T-helper 2 cell treated with Interferon-gamma antibody and Interleukin-4, amounts not matched to agents 5 μg/mL and 100 μg/mL, for 36 hours (primary cell): Measurements from ENCODE around the gene CFAP46.
A peak's percentile ranks its signal among the peaks of the same experiment; 100 is the strongest.

ENCODE experiments used
- DNase-seq: peaks from one replicate; pipeline ENCODE4 v3.0.0; 2021; ENCODE audit warnings: low spot score
- H3K27ac Mint-ChIP-seq: one replicate; pipeline ENCODE4 v1.8.0; 2021; ENCODE audit warnings: mild to moderate bottlenecking, mixed read lengths
- H3K27me3 Mint-ChIP-seq: one replicate; pipeline ENCODE4 v1.8.0; 2021; ENCODE audit warnings: low read depth, mixed read lengths
- H3K36me3 Mint-ChIP-seq: one replicate; pipeline ENCODE4 v1.8.0; 2021; ENCODE audit warnings: low read depth, mixed read lengths
- H3K4me1 Mint-ChIP-seq: one replicate; pipeline ENCODE4 v1.8.0; 2021; ENCODE audit warnings: low read depth, mixed read lengths
- H3K4me3 Mint-ChIP-seq: one replicate; pipeline ENCODE4 v1.8.0; 2022; ENCODE audit warnings: mild to moderate bottlenecking, moderate library complexity, mixed read lengths
- H3K9me3 Mint-ChIP-seq: one replicate; pipeline ENCODE4 v1.8.0; 2021; ENCODE audit warnings: mixed read lengths

The CFAP46 gene

DNA sequence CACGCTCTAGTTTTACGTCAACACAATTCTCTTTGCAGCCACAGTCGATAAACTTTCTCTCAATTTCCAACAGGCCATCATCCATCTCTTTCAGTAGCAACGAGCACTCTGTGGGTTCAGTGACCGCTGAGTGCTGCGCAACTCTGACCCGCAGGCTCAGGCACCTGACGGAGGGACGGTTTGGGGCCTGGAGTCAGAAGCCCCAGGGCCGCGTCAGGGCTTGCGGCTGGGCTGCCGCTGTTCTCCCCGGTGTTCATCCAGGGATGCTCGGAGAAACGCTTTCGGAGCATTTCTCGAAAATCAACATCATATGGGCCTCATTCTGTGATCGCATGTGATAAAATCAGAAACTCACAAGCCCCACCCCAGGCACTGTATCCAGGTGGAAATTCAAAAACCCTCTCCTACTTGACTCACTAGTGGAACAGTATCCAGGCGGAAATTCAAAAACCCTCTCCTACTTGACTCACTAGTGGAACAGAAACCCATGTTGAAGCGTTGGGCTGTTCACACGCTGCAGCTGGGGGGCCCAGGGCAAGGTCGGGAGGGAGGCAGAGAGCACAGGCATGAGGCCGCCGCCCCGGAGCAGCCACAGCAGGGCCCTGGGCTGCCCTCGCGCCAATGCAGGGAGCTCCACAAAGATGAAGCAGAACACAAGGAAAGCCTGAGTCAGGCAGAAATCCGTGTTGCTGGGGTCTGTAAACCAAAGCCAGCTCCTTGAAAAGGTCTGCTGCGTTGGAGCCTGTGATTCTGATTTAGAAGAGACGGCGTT lies 83.1 kb downstream of the CFAP46 start:
- DNase-seq = no peak
- Mint-ChIP-seq H3K27me3 (no peaks in the 10 kb centered on the region), H3K4me3 (no peak overlapping the region), H3K9me3 (no peaks in the 10 kb centered on the region), H3K36me3 (no peaks in the 10 kb centered on the region), H3K27ac (no peak overlapping the region), H3K4me1 (no peaks in the 10 kb centered on the region)

DNA sequence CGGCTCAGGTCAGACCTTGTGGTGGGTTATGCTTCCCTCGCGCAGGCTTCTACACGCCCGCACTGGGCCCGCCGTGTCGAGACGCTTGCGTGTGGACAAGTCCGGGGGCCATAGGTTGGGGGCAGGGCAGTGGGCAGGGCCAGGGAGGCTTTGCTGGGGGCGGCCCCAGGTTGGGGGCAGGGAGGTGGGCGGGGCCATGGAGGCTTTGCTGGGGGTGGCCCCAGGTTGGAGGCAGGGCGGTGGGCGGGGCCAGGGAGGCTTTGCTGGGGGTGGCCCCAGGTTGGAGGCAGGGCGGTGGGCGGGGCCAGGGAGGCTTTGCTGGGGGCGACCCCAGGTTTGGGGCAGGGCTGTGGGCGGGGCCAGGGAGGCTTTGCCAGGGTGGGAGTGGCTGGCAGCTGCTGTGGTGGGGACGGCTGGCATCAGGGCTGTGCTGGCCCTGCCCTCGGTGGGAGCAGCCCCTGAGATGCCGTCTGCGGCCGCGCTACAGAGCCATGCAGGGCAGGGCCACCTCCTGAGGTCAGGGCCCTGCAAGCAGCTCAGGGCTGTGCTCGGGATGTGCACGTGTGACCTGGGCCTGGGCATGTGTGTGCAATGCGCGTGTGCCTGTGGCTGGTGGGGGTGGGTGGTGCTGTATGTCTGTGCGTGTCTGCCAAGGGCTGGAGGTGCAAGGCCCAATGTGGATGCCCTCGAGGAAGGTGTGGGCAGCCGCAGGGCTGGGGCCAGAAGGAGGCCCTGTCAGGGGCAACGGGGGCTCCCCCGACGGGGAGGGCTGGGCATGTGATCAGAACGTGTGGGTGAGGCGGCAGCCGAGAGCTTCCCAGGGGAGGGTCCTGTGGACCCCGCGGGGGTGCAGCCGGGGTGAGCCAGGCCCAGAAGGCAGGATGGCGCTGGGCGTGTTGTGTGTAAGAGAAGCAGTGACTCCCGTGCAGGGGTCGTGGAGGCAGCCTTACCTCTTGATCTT lies 84.0 kb downstream of the CFAP46 start:
- H3K9me3 Mint-ChIP-seq = no peaks in the 10 kb centered on the region
- H3K4me1 Mint-ChIP-seq = no peaks in the 10 kb centered on the region
- no peak for DNase-seq
- no peak overlapping the region for H3K27ac Mint-ChIP-seq
- no peak overlapping the region for H3K4me3 Mint-ChIP-seq
- no peaks in the 10 kb centered on the region for H3K27me3 Mint-ChIP-seq
- H3K36me3 Mint-ChIP-seq = no peaks in the 10 kb centered on the region

DNA sequence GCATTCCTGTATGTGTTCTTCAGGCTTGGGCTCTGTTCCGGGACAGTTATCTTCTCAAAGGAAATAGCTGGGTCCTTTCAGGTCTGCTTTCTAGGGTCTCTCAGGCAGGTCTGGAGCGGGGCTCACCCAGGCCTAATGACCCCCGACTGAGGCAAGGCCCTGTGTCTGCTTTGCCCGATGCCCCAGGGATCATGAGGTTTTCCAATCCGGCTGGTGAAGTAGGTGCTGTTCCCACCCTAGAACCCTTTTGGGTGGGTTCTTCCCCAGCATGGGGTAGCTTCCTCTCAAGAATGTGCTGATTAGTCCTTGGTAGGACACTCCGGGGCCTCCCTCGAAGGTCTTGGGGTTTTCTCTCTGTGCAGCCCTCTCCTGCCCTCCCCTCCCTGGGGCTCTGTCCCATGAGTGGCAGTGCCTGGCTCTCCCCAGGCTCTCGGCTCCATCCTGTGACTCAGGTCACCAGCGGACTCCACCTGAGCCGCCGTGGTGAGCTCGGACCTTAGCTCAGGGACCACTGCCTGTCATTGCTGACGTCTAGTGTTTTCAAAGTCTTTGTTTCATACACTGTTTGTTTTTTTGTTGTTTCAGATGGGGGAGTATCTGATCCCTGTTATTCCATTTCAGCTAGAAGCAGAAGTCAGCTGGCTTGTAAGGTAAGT lies 85.4 kb downstream of the CFAP46 start:
- DNase-seq = no peak
- no peaks in the 10 kb centered on the region for H3K27me3 Mint-ChIP-seq
- H3K9me3 Mint-ChIP-seq = no peaks in the 10 kb centered on the region
- H3K36me3 Mint-ChIP-seq = no peaks in the 10 kb centered on the region
- H3K4me1 Mint-ChIP-seq = no peaks in the 10 kb centered on the region
- no peak overlapping the region for H3K4me3 Mint-ChIP-seq
- no peak overlapping the region for H3K27ac Mint-ChIP-seq

DNA sequence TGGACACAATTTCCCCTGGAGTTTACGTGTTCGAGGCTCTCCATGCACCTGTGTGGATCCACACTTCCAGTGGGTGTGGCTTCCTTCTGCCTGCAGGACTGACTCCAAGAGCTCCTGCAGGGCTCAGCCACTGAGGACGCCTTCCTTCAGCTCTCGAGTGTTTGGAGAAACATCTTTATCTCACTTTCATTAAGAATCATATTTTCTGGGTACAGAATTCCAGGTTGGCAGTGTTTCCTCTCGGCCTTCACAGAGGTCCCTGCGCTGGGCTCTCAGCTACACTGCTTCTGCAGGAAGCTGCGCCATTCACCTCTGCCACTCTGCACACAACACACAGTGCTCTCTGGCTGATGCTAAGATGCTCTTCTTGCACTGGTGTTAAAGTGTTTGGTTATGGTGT lies 86.5 kb downstream of the CFAP46 start:
- no peaks in the 10 kb centered on the region for H3K27me3 Mint-ChIP-seq
- no peaks in the 10 kb centered on the region for H3K9me3 Mint-ChIP-seq
- no peaks in the 10 kb centered on the region for H3K36me3 Mint-ChIP-seq
- no peak for DNase-seq
- no peaks in the 10 kb centered on the region for H3K4me1 Mint-ChIP-seq
- no peak overlapping the region for H3K27ac Mint-ChIP-seq
- no peak overlapping the region for H3K4me3 Mint-ChIP-seq

DNA sequence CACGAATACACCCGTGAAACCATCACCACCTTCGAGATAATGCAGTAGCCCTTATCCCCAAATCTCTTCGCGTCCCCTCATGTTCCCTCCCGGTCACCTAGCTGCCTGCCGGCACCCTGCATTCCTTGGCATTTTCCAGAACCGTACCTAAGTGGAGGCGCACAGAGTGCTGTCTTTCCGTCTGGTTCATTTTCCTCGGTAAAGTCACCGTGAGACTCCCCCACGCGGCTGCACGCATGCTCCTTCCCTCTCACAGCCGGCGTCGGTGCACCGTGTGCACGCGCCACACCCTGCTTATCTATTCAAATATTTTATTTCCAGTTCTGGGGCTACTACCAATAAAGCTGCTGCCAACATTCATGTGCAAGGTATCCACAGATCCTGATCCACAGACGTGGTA lies 90.9 kb downstream of the CFAP46 start:
- DNase-seq = no peak
- no peaks in the 10 kb centered on the region for H3K9me3 Mint-ChIP-seq
- no peaks in the 10 kb centered on the region for H3K36me3 Mint-ChIP-seq
- peaks cover 3% of the 10 kb centered on the region for H3K4me1 Mint-ChIP-seq
- H3K27me3 Mint-ChIP-seq = peaks cover 10% of the 10 kb centered on the region
- no peak overlapping the region for H3K4me3 Mint-ChIP-seq
- H3K27ac Mint-ChIP-seq = no peak overlapping the region

DNA sequence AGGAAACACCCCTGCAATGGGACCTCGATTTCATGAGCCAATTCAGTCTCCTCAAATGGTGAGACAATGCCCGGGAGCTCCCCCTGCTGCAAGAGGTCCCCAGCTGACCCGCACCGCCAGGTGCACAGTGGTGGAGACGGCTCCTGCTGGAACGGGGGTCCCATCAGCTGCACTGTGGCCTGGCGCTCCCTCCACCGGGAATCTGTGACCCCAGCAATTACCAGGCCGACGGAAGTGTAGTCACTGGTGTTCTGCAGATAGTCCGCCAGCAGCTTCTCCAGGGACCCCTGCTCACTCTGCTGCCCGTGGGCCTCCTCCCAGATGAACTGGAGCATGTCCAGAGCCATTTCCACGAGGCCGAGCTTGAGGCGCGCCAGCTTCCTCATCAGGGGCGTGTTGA lies 91.5 kb downstream of the CFAP46 start:
- Mint-ChIP-seq H3K4me1 (peaks cover 3% of the 10 kb centered on the region), H3K9me3 (no peaks in the 10 kb centered on the region), H3K36me3 (no peaks in the 10 kb centered on the region), H3K27me3 (peaks cover 10% of the 10 kb centered on the region), H3K27ac (no peak overlapping the region), H3K4me3 (no peak overlapping the region)
- no peak for DNase-seq

DNA sequence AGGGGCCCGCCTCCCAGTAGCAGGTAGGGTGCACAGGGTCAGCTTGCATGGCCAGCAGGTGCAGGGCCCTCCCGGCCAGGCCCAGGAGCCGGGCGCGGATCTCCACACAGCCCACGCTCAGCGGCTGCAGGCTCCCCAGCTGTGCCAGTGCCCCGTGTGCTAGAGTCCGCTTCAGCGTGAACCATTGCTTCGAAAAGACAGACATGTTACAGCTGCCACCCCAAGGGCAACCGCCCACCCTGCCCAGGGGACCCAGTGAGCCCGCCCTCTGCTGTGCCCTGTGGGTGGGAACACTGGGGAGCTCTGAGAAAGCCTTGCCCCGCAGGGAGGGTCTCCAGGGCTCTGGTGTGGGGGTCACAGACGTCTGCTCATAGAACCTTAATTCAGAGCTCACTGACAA lies 92.1 kb downstream of the CFAP46 start:
- Mint-ChIP-seq H3K27me3 (peaks cover 10% of the 10 kb centered on the region), H3K27ac (no peak overlapping the region), H3K36me3 (no peaks in the 10 kb centered on the region), H3K4me3 (no peak overlapping the region), H3K4me1 (peaks cover 3% of the 10 kb centered on the region), H3K9me3 (no peaks in the 10 kb centered on the region)
- no peak for DNase-seq

DNA sequence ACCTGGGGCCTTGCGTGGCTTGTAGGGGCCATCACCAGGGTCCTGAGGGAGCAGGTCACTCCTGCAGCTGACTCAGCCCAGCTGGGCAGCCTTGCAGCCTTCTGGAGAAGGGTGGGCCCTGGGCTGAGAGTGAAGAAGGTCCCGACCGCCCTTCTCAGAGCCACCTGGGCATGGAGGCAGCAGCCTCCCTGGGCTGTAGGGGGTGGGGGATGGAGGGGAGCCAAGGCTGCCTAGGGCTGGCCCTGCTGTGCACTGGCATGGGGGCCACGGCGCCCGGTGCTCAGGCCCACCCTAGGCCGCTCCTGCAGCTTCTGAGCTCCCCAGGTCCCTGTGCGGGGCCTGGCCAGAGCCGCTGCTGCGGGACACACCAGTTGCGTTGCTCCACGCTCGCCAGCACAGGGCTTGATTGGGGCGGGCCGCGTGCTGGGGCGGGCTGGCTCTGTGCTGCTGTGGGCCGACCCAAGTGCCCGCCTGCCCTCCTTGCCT lies 92.8 kb downstream of the CFAP46 start:
- Mint-ChIP-seq H3K9me3 (no peaks in the 10 kb centered on the region), H3K27me3 (peaks cover 10% of the 10 kb centered on the region), H3K4me1 (peaks cover 3% of the 10 kb centered on the region), H3K36me3 (no peaks in the 10 kb centered on the region), H3K4me3 (no peak overlapping the region), H3K27ac (no peak overlapping the region)
- no peak for DNase-seq

DNA sequence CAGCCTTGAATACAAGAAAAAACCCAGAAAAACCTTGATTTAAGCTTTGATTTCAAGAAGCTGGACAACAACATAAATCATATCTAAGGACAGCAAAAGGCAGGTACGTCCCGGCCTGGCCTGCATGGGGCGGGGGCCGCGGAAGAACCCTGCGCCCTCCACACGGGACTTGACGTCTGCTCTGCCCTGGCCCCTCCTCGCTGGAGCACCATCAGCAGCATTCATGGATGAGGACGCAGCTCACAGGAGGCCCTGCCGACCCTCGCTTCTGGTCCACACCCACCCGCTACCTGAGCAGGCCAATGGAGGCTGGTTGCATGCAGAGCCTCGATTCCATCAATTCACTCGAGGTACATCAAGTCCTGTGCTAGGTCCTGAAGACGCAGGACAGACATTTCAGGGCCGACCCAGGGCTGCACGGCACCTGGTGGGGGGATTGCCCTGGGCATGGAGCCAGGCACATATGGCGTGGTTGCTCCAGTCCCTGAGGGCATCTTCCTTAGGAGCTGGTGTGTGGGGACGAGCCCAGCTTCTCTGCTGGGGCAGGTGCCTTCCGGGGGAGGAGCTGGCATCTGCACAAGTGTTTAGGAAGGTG lies 93.3 kb downstream of the CFAP46 start:
- Mint-ChIP-seq H3K4me3 (no peak overlapping the region), H3K27me3 (peaks cover 10% of the 10 kb centered on the region), H3K9me3 (no peaks in the 10 kb centered on the region), H3K36me3 (no peaks in the 10 kb centered on the region), H3K27ac (no peak overlapping the region), H3K4me1 (peaks cover 3% of the 10 kb centered on the region)
- DNase-seq = no peak

DNA sequence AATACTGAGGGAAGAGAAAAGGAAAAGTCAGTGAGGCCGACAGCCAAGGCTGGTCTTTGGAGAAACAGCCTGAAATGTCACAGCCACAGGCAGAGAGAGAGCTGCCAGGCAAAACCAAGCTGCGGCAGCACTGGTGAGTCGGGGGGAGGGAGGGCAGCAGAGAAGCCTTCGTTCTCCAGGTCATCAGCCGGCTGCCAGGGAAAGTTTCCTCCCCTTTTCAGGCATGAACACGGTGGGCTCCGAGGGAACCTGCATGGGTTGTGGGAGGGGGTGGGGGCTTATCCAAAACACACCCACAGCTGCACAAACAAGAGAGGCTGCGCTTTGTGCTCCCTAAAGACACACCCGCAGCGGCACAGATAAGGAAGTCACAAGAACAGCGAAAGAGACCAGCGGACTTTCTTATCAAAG lies 94.1 kb downstream of the CFAP46 start:
- Mint-ChIP-seq H3K9me3 (no peaks in the 10 kb centered on the region), H3K4me1 (peaks cover 3% of the 10 kb centered on the region), H3K27ac (no peak overlapping the region), H3K4me3 (peak overlapping the region; percentile 16), H3K27me3 (peaks cover 10% of the 10 kb centered on the region), H3K36me3 (no peaks in the 10 kb centered on the region)
- DNase-seq = no peak

DNA sequence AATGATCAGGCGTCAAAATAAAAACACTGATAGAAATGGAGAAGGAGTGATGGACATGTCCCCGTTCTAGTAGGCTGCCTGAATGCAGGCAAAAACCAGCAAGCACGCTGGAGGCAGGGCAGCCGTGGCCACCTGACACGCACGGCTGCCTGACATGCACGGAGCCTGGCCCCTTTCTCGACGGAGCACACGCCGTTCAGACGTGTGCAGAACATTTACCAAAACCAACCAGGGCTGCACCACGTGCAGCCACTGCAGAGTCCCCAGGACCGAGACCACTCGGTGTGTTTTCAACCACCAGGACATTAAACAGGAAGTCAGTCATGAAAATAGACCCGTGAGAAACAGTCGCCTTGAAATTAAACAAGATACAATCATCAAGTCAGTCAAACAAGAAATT lies 94.5 kb downstream of the CFAP46 start:
- DNase-seq = no peak
- Mint-ChIP-seq H3K9me3 (peaks cover under 1% of the 10 kb centered on the region), H3K27me3 (peaks cover 10% of the 10 kb centered on the region), H3K4me3 (peak overlapping the region; percentile 16), H3K27ac (no peak overlapping the region), H3K36me3 (no peaks in the 10 kb centered on the region), H3K4me1 (peaks cover 3% of the 10 kb centered on the region)

DNA sequence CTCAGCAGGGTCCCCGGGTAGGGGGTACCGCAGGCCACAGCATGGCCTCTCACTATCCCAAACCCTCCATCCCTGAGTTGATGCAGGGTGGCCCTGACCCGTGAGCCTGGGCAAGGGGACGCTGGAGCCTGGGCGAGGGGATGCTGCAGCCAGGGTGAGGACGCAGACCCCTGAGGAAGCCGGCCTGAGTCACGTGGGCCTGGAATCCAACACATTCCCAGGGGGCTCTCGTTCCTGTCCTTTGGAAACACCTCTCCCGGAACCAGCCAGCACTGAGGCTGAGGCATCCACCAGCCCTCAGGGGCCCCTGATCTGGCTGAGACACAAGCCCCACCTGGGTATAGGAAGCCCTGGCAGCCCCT lies 95.0 kb downstream of the CFAP46 start:
- H3K4me3 Mint-ChIP-seq = no peak overlapping the region
- H3K27me3 Mint-ChIP-seq = peaks cover 10% of the 10 kb centered on the region
- H3K9me3 Mint-ChIP-seq = peaks cover 5% of the 10 kb centered on the region
- H3K27ac Mint-ChIP-seq = no peak overlapping the region
- no peak for DNase-seq
- H3K4me1 Mint-ChIP-seq = peaks cover 3% of the 10 kb centered on the region
- H3K36me3 Mint-ChIP-seq = peaks cover under 1% of the 10 kb centered on the region

DNA sequence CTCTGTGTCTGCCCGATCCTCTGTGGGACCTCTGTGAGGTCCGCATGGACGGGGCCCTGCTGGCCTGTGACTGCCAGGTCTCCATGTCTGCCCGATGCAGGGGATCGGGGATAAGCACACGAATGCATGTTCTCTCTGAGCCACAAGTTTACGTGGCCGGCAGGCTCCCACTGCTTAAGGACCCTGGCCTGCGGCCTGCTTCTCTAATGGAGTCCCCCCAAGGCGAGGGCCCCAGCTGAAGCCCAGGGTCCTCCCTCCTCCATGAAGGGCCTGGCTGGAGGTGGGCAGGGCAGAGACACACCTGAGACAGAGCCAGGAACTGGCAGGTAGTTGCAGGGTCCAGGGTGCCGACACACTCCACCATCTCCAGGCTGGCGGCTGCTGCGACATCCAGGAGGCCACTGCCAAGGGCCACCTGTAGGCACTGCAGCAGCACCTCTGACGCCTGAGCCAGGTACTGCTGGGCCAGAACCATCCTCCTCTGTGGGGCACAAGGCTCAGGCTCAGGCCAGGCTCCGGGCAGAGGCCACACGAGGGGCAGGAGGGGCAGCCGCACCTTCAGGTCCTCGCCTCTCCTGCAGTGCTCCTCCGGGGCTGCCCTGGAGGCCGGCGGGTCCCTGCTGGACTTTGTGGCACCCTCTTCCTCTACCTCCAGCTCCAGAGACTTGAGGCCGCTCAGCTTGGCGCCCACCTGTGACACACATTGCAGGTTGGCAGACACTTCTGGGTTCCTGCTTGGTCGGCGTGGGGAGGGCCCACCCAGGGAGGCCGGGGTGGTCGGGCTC lies 95.5 kb downstream of the CFAP46 start:
- no peak overlapping the region for H3K27ac Mint-ChIP-seq
- H3K27me3 Mint-ChIP-seq = peaks cover 10% of the 10 kb centered on the region
- H3K4me3 Mint-ChIP-seq = no peak overlapping the region

More for the DNA sequence above, 95.5 kb downstream of the CFAP46 start:
- H3K4me1 Mint-ChIP-seq = peaks cover 3% of the 10 kb centered on the region
- no peak for DNase-seq
- H3K36me3 Mint-ChIP-seq = peaks cover 3% of the 10 kb centered on the region
- peaks cover 11% of the 10 kb centered on the region for H3K9me3 Mint-ChIP-seq
